HG02852 (cell line): Measurements from ENCODE around the gene CHMP5.
"Not testable (repeated sequence)": the region's sequence is repeated elsewhere in the genome, so short reads cannot be mapped to it uniquely, and the experiment has no call there.

Experiments
- ATAC-seq: cut with Tn5 transposase; IDR thresholded peaks from one replicate; pipeline ENCODE4 v1.9.1; 2021; ENCODE audit warnings: mild to moderate bottlenecking, moderate library complexity; ENCODE audit not compliant: unreplicated experiment

The CHMP5 gene

DNA sequence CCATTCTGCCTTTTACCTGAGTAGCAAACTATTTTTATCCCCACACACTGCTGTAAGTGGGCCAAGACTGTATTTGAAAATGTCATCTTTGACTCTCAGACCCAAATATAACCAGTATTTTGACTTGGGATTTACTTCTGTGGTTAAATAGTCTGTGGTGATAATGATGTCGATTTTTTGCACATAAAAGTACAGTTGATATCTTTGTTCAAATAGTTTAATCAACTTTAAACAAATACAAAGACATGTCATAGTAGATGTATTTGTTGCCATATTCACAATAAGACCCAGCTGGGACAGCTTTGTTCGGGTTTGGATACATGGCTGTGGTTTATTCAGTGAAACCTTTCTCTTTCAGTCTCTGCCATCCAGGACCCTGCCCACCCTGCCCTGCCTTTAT is 45.9 kb downstream of the CHMP5 start:
- no peak for ATAC-seq

DNA sequence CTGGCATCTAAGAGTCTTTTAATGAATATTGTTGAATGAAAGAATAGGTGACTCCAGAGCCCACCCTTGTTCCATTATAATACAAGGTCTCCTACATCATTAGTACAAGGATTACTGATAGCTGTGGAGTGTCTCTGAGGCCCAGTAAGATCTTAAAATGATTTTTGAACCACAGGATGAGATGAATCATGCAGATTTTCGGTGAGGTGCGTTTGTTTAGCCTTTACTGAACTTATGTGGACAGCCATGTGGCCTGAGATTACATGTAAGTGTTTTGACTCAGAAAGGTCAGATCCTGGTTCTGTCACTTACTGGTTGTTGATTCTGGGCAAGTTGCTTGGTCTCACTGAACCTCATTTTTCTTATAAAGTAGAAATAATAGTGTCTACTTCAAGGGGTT is 47.1 kb downstream of the CHMP5 start:
- no peak for ATAC-seq

DNA sequence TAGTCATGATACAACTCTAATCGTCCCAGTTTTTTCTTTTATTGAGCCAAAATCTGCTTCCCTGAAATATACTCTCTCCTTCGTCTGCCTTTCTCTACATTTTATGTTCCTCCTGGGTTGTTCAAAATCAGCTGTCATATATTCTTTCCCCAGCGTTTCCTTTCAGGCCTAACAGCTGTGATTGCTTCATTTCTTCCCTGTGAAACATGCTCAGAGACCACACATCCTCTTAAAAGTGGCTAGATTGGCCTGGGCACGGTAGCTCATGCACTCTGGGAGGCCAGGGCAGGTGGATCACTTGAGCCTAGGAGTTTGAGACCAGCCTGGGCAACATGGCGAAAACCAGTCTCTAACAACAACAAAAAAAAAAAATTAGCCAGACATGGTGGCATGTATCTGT is 50.5 kb downstream of the CHMP5 start:
- ATAC-seq: no peak

DNA sequence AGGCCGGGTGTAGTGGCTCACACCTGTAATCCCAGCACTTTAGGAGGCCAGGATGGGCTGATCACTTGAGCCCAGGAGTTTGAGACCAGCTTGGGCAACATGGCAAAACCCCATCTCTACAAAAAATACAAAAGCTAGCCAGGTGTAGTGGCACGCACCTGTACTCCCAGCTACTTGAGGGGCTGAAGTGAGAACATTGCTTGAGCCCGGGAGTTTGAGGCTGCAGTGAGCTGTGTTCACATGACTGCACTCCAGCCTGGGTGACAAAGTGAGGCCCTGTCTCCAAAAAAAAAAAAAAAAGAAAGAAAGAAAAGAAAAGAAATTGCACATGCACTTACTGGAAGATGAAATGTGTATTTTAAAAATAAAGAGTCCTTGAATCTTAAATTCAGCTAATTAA is 52.3 kb downstream of the CHMP5 start:
- not testable (repeated sequence) for ATAC-seq

DNA sequence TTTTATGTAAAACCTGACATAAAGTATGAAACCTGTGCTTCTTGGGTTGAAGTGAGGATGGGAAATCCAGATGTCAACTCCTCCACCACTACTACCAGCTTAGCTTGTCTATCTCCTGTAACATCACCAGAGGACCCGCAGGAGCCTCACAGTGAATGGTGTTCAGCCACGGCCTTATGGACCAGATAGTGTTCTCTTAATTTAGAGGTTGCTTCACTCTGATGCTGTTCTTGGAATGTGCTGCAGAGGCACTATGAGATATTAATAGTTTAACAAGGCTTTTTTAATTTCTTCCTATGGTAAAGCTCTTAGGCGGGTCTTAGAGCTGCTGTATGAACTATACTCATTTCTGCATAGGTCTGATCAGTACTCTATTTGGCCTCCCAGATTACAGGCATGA is 53.4 kb downstream of the CHMP5 start:
- no peak for ATAC-seq

DNA sequence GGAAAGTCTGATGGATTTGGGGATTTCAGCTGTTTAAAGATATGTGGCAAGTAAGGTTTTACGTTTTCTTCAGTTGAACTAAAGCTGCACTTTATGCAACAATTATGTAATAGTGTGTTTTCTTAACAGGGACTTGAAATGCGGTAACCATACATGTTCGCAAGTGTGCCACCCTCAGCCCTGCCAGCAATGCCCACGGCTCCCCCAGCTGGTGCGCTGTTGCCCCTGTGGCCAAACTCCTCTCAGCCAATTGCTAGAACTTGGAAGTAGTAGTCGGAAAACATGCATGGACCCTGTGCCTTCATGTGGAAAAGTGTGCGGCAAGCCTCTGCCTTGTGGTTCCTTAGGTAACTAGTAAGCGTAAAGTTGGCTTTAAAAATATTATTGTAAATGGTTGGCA is 53.9 kb downstream of the CHMP5 start:
- no peak for ATAC-seq

DNA sequence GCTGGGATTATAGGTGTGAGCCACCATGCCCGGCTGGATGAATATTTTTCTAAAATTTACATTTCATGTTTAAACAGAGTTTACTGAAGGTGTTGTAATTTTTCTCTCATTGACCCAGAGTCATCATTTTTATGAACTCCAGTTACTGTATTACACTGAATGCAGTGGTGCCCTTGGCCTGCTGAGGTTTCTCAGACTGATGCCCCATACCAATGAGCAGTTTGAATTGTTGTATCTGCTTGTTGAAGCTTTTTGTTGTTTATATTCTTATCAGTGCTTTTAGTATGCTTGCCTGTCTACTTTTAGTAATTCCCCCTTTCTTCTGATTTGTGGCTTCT is 55.4 kb downstream of the CHMP5 start:
- ATAC-seq: no peak

DNA sequence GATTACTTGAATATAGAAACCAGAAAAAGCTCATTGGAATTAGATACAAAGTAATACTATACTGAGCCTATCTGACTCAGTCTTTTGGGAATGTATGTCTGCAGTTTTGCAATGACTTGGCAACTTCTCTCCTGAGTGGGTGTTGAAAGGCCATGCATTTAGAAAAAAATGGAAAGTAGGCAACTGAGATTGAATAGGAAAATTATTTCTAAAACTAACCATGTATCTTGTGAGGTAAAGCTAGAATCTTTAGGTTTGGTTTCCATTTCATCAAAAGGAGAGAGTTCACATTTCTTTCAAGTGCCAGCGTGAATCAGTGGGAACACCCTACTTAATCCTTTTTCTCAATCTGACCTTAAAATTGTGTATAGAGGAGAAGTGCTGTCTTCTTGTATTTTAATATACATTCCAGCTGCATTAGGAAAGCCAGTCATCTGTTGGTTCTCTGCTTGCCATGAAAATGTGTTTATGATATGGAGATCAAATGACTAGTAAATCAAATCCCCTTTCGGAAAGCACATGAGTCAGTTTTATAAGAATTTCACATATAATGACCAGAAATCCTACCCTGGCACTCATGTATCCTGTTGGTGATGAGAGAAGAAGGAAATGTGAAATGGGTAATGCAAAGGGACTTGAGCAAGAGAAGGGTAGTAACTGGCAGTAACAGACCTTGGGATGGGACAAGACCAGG is 55.9 kb downstream of the CHMP5 start:
- ATAC-seq: no peak

DNA sequence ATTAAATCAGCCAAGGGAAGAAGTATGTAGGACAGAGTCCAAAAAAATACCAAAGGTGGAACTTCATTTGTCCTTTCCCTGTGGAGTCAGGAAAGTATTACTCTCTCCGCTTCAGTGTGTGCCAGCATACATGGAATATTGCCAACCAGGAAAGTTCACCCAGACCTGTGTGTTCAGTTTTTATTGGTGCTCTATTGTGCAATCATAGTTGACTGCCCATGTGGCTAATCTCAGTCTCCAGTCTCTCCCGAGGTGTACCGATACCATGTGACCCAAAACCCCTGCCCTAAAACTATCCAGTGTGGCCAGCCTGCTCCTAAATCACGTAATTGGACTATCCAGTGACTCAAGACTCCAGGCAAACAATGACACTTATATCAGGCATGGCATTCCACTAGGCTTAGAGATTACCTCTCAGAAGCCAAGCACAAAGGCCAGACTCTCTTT is 64.3 kb downstream of the CHMP5 start:
- no peak for ATAC-seq

DNA sequence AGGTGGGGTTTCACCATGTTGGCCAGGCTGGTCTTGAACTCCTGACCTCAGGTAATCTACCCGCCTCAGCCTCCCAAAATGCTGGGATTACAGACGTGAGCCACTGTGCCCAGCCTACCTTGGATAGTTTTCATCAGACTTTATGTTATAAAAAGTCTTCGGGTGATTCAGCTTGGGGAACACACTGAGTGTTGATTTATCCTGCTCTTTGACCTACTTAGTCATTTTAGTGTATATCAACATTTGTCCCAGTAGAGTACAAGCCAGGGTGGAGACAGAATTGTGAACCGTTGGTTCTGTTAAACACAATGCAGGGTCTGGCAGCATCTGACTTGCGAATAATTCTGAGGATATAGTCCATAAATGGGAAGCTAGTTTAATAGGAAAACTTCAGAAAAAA is 65.1 kb downstream of the CHMP5 start:
- ATAC-seq: no peak

DNA sequence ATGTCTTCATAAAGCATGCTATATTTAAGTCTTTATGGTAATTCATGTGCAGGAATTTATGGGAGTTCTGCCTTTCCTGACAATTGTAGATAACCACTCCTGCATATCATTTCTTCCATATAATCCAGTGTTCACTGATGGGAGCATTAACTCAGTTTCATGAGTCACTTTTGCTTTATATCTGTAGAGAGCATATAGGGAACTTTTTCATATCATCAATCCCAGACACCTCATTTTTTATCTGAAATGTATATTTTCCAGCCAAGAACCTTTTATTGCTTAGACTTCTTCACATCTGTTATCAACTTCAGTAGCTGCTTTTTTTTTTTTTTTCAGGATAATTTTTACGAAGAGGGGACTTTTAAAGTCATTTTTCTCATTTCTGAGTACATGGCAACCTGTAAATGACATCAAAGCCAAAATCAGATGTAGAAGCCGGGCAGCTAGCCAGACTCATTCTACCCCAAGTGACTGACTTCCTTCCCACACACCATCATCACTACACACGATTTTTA is 66.6 kb downstream of the CHMP5 start:
- ATAC-seq: no peak
